OCI-LY7 (cell line): ENCODE measurements around the gene COL2A1. TPM values are rescaled to one million over a fixed set of nuclear protein-coding genes. Genes with fewer than 3 reads are reported as not detected.

Experiments used
- BruUV-seq: library from RNA; stranded (reverse); fragments of 400-500 nt; replicated peaks from 2 replicates; lab custom pipeline; 2021; lab: Mats Ljungman, UMichigan
- CTCF ChIA-PET: fragments of 300-600 bp; sonication (Branson Sonifier 250); formaldehyde crosslinking; loops from one replicate; lab custom pipeline; 2022; ENCODE audit warnings: antibody characterized with exemption; ENCODE audit not compliant: unreplicated experiment; lab: Charles Lee
- POLR2A ChIA-PET: fragments of 300-600 bp; sonication (Branson Sonifier 250); formaldehyde crosslinking; loops from one replicate; lab custom pipeline; 2022; ENCODE audit warnings: antibody characterized with exemption; lab: Charles Lee
- DNase-seq: peaks from one replicate; pipeline ENCODE4 v3.0.0-alpha.2; 2015; ENCODE audit warnings: low spot score
- H2AFZ ChIP-seq: fragments of 200-600 bp; sonication (generic), shearing (Covaris generic); 2 replicates; pipeline ENCODE4 v1.6.1; 2014; ENCODE audit warnings: mild to moderate bottlenecking, antibody characterized with exemption, low read length, moderate library complexity
- H3K27ac ChIP-seq: fragments of 200-600 bp; sonication (generic); 2 replicates; pipeline ENCODE4 v1.5.1; 2014; ENCODE audit warnings: mixed run types, low read depth, mild to moderate bottlenecking, moderate library complexity, low read length, inconsistent platforms; ENCODE audit not compliant: poor library complexity, severe bottlenecking
- H3K36me3 ChIP-seq: fragments of 200-600 bp; sonication (generic); 2 replicates; pipeline ENCODE4 v1.6.1; 2014; ENCODE audit warnings: mild to moderate bottlenecking, antibody characterized with exemption, low read length, moderate library complexity, mixed read lengths; ENCODE audit not compliant: insufficient read depth
- H3K4me1 ChIP-seq: fragments of 200-600 bp; sonication (generic); 2 replicates; pipeline ENCODE4 v1.5.1; 2014; ENCODE audit warnings: mild to moderate bottlenecking, low read length; ENCODE audit not compliant: insufficient read depth, poor library complexity, severe bottlenecking
- H3K4me2 ChIP-seq: fragments of 200-600 bp; sonication (generic); 2 replicates; pipeline ENCODE4 v1.6.1; 2014; ENCODE audit warnings: mild to moderate bottlenecking, low read length
- H3K4me3 ChIP-seq: fragments of 200-600 bp; sonication (generic); 2 replicates; pipeline ENCODE4 v1.5.1; 2014; ENCODE audit warnings: mild to moderate bottlenecking, low read depth, low read length; ENCODE audit not compliant: poor library complexity, severe bottlenecking
- H3K79me2 ChIP-seq: fragments of 200-600 bp; sonication (generic); 2 replicates; pipeline ENCODE4 v1.6.1; 2016; ENCODE audit warnings: low read depth, mild to moderate bottlenecking, low read length, moderate library complexity, mixed read lengths; ENCODE audit not compliant: insufficient read depth
- H3K9me2 ChIP-seq: fragments of 200-600 bp; sonication (generic); 2 replicates; pipeline ENCODE4 v1.6.1; 2016; ENCODE audit warnings: mild to moderate bottlenecking, low read length, mixed read lengths; ENCODE audit not compliant: insufficient read depth
- H3K9me3 ChIP-seq: fragments of 200-600 bp; sonication (generic); 2 replicates; pipeline ENCODE4 v1.6.1; 2014; ENCODE audit warnings: mild to moderate bottlenecking, mixed run types, low read length, mixed read lengths
- H4K20me1 ChIP-seq: fragments of 200-600 bp; sonication (generic); 2 replicates; pipeline ENCODE4 v1.6.1; 2014; ENCODE audit warnings: mild to moderate bottlenecking, antibody characterized with exemption, low read length, moderate library complexity, mixed read lengths; ENCODE audit not compliant: insufficient read depth
- EZH2phosphoT487 ChIP-seq: fragments of 200-600 bp; sonication (generic); IDR thresholded peaks from 2 replicates; pipeline ENCODE4 v1.6.1; 2018; ENCODE audit warnings: low read depth, borderline replicate concordance, mild to moderate bottlenecking, mixed run types, antibody characterized with exemption, low read length, moderate library complexity, mixed read lengths
- intact Hi-C: fragments of 100-400 bp; cut with micrococcal nuclease; formaldehyde crosslinking; loops from one replicate; pipeline ENCODE4 v1.10.0; 2022; ENCODE audit not compliant: unreplicated experiment
- total RNA-seq, 2 experiments: library from RNA; depleted of rRNA in 1 of 2; stranded (reverse); fragments of >200 nt in 1 of 2; shearing (Covaris generic) in 1 of 2; gene quantifications; 2 replicates each; pipeline ENCODE4 v1.2.3, GENCODE V29; 2014 to 2022
- TF ChIP-seq, protein P1 (sequence below): fragments of 200-600 bp; sonication (generic); conservative IDR thresholded peaks from 2 replicates; pipeline ENCODE4 v1.5.1; 2014; ENCODE audit warnings: mild to moderate bottlenecking, antibody characterized with exemption, low read length, moderate library complexity, mixed read lengths

The COL2A1 gene
- total RNA-seq, 2 experiments from 2014 or later, result 0.08 TPM; not detected in 1

- DNase-seq, result no peak
- Histone ChIP-seq H3K4me2 (no peak overlapping the region), H3K9me2 (no peaks in the 10 kb centered on the region), H3K4me1 (no peaks in the 10 kb centered on the region), H3K9me3 (no peaks in the 10 kb centered on the region), H3K36me3 (no peaks in the 10 kb centered on the region), H3K79me2 (no peaks in the 10 kb centered on the region), H2AFZ (no peak overlapping the region), H3K27ac (no peak overlapping the region), H3K4me3 (no peak overlapping the region), H4K20me1 (no peaks in the 10 kb centered on the region)
- POLR2A ChIA-PET, result no interaction called here
- CTCF ChIA-PET, result no interaction called here
- no peak for TF ChIP-seq EZH2phosphoT487
- TF ChIP-seq, protein P1, sequence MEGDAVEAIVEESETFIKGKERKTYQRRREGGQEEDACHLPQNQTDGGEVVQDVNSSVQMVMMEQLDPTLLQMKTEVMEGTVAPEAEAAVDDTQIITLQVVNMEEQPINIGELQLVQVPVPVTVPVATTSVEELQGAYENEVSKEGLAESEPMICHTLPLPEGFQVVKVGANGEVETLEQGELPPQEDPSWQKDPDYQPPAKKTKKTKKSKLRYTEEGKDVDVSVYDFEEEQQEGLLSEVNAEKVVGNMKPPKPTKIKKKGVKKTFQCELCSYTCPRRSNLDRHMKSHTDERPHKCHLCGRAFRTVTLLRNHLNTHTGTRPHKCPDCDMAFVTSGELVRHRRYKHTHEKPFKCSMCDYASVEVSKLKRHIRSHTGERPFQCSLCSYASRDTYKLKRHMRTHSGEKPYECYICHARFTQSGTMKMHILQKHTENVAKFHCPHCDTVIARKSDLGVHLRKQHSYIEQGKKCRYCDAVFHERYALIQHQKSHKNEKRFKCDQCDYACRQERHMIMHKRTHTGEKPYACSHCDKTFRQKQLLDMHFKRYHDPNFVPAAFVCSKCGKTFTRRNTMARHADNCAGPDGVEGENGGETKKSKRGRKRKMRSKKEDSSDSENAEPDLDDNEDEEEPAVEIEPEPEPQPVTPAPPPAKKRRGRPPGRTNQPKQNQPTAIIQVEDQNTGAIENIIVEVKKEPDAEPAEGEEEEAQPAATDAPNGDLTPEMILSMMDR, result no peak
- intact Hi-C loops, result no loop called here
- no TSS peak for BruUV-seq
Measured at GRCh38 chr12:47982770-47983169, 21.5 kb downstream of the COL2A1 start.

- H3K9me3 ChIP-seq, result no peaks in the 10 kb centered on the region
- H3K4me1 ChIP-seq, result no peaks in the 10 kb centered on the region
- H3K9me2 ChIP-seq, result no peaks in the 10 kb centered on the region
- CTCF ChIA-PET, result no interaction called here
- H3K79me2 ChIP-seq, result no peaks in the 10 kb centered on the region
- intact Hi-C loops, result no loop called here
- no peaks in the 10 kb centered on the region for H4K20me1 ChIP-seq
- H3K4me3 ChIP-seq, result no peak overlapping the region
- no peaks in the 10 kb centered on the region for H3K36me3 ChIP-seq
- H3K27ac ChIP-seq, result no peak overlapping the region
- TF ChIP-seq, protein P1, result no peak
- TF ChIP-seq EZH2phosphoT487, result no peak
- no peak for DNase-seq
- POLR2A ChIA-PET, result no interaction called here
- H3K4me2 ChIP-seq, result no peak overlapping the region
- no TSS peak for BruUV-seq
- H2AFZ ChIP-seq, result no peak overlapping the region
Measured at GRCh38 chr12:47982311-47982710, 22.0 kb downstream of the COL2A1 start.

DNA sequence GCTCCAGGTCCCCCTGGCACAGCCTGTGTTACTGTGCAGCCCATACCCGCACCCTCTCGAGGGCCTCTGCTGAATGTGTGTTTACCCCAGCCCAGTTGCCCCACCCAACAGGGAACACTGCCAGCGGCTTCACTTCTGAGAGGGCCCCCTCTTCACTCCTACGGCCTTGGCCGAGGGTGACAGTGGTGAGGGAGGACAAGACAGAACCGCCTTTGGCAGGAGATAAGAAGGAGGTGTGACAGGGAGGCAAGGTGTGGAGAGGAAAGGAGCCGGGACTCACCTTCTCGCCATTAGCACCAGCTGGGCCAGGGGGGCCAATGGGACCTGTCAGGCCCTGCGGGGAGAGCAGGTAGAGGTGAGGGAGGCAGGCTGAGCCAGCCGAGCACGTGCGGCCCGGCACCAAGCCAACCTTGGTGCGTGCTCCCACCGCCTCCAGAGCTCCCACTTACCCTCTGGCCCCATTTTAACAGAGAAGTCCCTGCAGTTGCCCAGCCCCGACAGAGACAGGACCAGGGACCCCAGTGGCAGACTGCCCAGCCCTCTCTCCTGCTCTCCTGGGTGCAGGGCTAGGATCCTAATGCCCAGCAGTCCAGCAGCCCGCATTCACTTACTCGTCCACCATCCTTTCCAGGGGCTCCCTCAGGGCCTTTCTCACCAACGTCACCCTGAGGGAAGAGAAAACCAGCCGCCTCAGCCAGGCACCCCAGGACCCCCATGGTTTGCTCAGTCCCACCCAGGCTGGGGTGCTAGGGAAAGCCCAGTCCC lies 22.6 kb downstream of the COL2A1 start:
- Histone ChIP-seq H4K20me1 (no peaks in the 10 kb centered on the region), H3K4me1 (no peaks in the 10 kb centered on the region), H3K9me2 (no peaks in the 10 kb centered on the region), H3K4me2 (no peak overlapping the region), H3K36me3 (no peaks in the 10 kb centered on the region), H3K27ac (no peak overlapping the region), H3K4me3 (no peak overlapping the region), H3K79me2 (no peaks in the 10 kb centered on the region), H3K9me3 (no peaks in the 10 kb centered on the region), H2AFZ (no peak overlapping the region)
- intact Hi-C loops, result no loop called here
- no peak for DNase-seq
- CTCF ChIA-PET, result interaction anchor here (0.6 kb wide), 1 partner anchor 17 kb away, joined by 3 read pairs; no protein-coding TSS in a partner anchor
- TF ChIP-seq, protein P1, result no peak
- no peak for TF ChIP-seq EZH2phosphoT487
- BruUV-seq, result no TSS peak
- POLR2A ChIA-PET, result no interaction called here
